Caco-2 (cell line): ENCODE results near the gene C4orf36. TPM values are rescaled to one million over a fixed set of nuclear protein-coding genes. Genes with fewer than 3 reads are reported as not detected.
A peak's percentile ranks its signal among the peaks of the same experiment; 100 is the strongest.

Experiments used
- BruUV-seq: library from RNA; stranded (reverse); fragments of 400-500 nt; replicated peaks from 2 replicates; lab custom pipeline; 2021; lab: Mats Ljungman, UMichigan
- CTCF ChIA-PET: fragments of 300-600 bp; sonication (Branson Sonifier 250); formaldehyde crosslinking; loops from one replicate; lab custom pipeline; 2022; ENCODE audit warnings: antibody characterized with exemption; lab: Charles Lee
- POLR2A ChIA-PET: fragments of 300-600 bp; sonication (Branson Sonifier 250); formaldehyde crosslinking; loops from one replicate; lab custom pipeline; 2022; ENCODE audit warnings: antibody characterized with exemption; lab: Charles Lee
- DNase-seq, 2 experiments: peaks; one replicate each; pipeline versions ENCODE4 v3.0.0 to v3.0.0-alpha.2; 2020 to 2022
- H3K27me3 ChIP-seq: replicated peaks from 2 replicates; pipeline ENCODE4 v1.6.0; 2011; ENCODE audit warnings: low read length; ENCODE audit not compliant: control insufficient read depth, insufficient read depth
- H3K36me3 ChIP-seq: 2 replicates; pipeline ENCODE4 v1.5.1; 2011; ENCODE audit warnings: low read length; ENCODE audit not compliant: control insufficient read depth, insufficient read depth
- H3K4me1 ChIP-seq: fragments of 250-450 bp; sonication (Bioruptor Pico); 2 replicates; pipeline ENCODE4 v1.5.1; 2020; ENCODE audit warnings: mild to moderate bottlenecking
- H3K4me3 ChIP-seq: 2 replicates; pipeline ENCODE4 v1.5.1; 2011; ENCODE audit warnings: low read depth, mild to moderate bottlenecking, control low read depth, low read length
- H3K9me3 ChIP-seq: fragments of 250-450 bp; sonication (Bioruptor Pico); 2 replicates; pipeline ENCODE4 v1.5.1; 2020; ENCODE audit warnings: mild to moderate bottlenecking, moderate library complexity
- H3K27ac Mint-ChIP-seq: one replicate; pipeline ENCODE4 v1.8.0; 2022; ENCODE audit warnings: mixed read lengths; ENCODE audit not compliant: unreplicated experiment
- H3K27me3 Mint-ChIP-seq: one replicate; pipeline ENCODE4 v1.8.0; 2022; ENCODE audit warnings: mixed read lengths; ENCODE audit not compliant: insufficient read depth, unreplicated experiment
- H3K36me3 Mint-ChIP-seq: one replicate; pipeline ENCODE4 v1.8.0; 2022; ENCODE audit warnings: mild to moderate bottlenecking, mixed read lengths; ENCODE audit not compliant: insufficient read depth, unreplicated experiment
- H3K4me1 Mint-ChIP-seq: one replicate; pipeline ENCODE4 v1.8.0; 2022; ENCODE audit warnings: low read depth, mixed read lengths; ENCODE audit not compliant: unreplicated experiment
- H3K4me3 Mint-ChIP-seq: one replicate; pipeline ENCODE4 v1.8.0; 2022; ENCODE audit warnings: mild to moderate bottlenecking, moderate library complexity, mixed read lengths; ENCODE audit not compliant: unreplicated experiment
- H3K9me3 Mint-ChIP-seq: one replicate; pipeline ENCODE4 v1.8.0; 2022; ENCODE audit warnings: mixed read lengths; ENCODE audit not compliant: unreplicated experiment
- CTCF ChIP-seq, 2 experiments: fragments of 200-600 bp in 1 of 2; IDR thresholded peaks; 1 replicate in 1 of 2; 2 replicates in 1 of 2; pipeline versions ENCODE4 v1.5.1 to v1.8.0; 2011 to 2022; ENCODE audit warnings: antibody characterized with exemption in 1 of 2, control low read depth in 1 of 2, inconsistent platforms in 1 of 2, low read depth in 1 of 2, low read length in 1 of 2, mild to moderate bottlenecking in 1 of 2, moderate library complexity in 1 of 2; ENCODE audit not compliant: insufficient read depth in 1 of 2, severe bottlenecking in 1 of 2, unreplicated experiment in 1 of 2
- intact Hi-C: fragments of 100-400 bp; cut with micrococcal nuclease; formaldehyde crosslinking; loops from one replicate; pipeline ENCODE4 v1.10.0; 2022; ENCODE audit not compliant: unreplicated experiment
- total RNA-seq: library from RNA; stranded (reverse); gene quantifications from 2 replicates; pipeline ENCODE4 v1.2.3, GENCODE V29; 2022

The C4orf36 gene
- total RNA-seq, 1 experiment from 2014 or later, result 2.2 TPM

DNA sequence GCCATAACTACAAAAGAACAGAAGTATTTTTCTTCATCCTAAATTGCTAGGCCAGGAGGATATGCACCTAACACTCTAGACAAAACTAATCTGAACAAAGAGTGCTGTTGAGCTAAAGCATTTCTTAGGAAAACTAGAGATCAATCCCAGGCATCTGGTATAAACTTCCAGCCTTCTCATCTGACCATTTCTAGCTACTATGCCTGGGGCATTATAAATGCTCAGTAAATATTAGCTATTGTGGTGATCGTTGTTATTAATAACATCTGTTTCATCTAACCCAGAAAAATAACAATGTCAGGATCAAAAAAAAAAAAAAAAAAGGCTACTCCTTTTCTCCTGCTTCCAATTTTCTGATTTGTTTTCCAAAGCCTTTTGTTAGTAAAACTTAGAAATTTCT lies 35.3 kb downstream of the C4orf36 start:
- Histone ChIP-seq H3K9me3 (no peaks in the 10 kb centered on the region), H3K27me3 (no peaks in the 10 kb centered on the region), H3K36me3 (no peaks in the 10 kb centered on the region), H3K4me3 (no peak overlapping the region), H3K4me1 (peaks cover 10% of the 10 kb centered on the region)
- ChIA-PET CTCF (no interaction called here), POLR2A (no interaction called here)
- H3K4me1 Mint-ChIP-seq, result peaks cover 7% of the 10 kb centered on the region
- H3K27ac Mint-ChIP-seq, result no peak overlapping the region
- no peak for TF ChIP-seq CTCF (IDR thresholded peaks at IDR 0.05; ENCODE audit: insufficient read depth in 1 of 2, low read depth in 1 of 2, low read length in 1 of 2, severe bottlenecking in 1 of 2, unreplicated experiment in 1 of 2)
- no peaks in the 10 kb centered on the region for H3K36me3 Mint-ChIP-seq
- intact Hi-C loops, result loop anchor here (5.0 kb wide), 1 partner anchor 35 kb away; the partner anchor contains the start of gene C4orf36
- no peak for DNase-seq
- H3K9me3 Mint-ChIP-seq, result no peaks in the 10 kb centered on the region
- BruUV-seq, result no TSS peak
- no peaks in the 10 kb centered on the region for H3K27me3 Mint-ChIP-seq
- no peak overlapping the region for H3K4me3 Mint-ChIP-seq

DNA sequence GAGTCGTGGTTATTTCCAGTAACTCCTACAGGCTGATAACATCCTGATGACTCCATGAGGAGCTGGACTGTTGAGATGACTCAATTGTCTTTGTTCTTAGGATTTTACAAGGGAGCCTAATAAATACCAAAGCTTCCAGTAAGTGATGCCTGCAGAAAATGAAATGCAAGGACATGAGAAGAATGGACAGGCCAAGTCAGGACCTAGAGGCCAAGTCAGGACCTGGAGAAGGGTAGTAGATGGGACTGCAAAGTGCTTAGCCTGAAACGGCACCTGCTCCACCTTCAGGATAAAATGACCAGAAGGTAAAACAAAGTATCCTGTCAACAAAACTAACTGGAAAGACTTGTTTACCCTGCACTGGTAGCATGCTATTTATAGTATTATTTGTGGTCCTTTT lies 36.6 kb downstream of the C4orf36 start:
- H3K27me3 ChIP-seq, result no peaks in the 10 kb centered on the region
- Mint-ChIP-seq H3K36me3 (no peaks in the 10 kb centered on the region), H3K4me3 (no peak overlapping the region), H3K27me3 (no peaks in the 10 kb centered on the region), H3K4me1 (peaks cover 7% of the 10 kb centered on the region), H3K27ac (no peak overlapping the region), H3K9me3 (no peaks in the 10 kb centered on the region)
- intact Hi-C loops, result loop anchor here (1.0 to 5.0 kb wide), 2 partner anchors 37 to 357 kb away; partner anchors contain the start of gene C4orf36
- ChIA-PET POLR2A (no interaction called here), CTCF (interaction anchor here (0.7 kb wide), 1 partner anchor 357 kb away, joined by 3 read pairs; no protein-coding TSS in a partner anchor)
- no peaks in the 10 kb centered on the region for H3K9me3 ChIP-seq
- H3K36me3 ChIP-seq, result no peaks in the 10 kb centered on the region
- peak in 1 of 2 experiments; percentile 30 for DNase-seq
- no TSS peak for BruUV-seq
- TF ChIP-seq CTCF (IDR thresholded peaks at IDR 0.05; ENCODE audit: insufficient read depth in 1 of 2, low read depth in 1 of 2, low read length in 1 of 2, severe bottlenecking in 1 of 2, unreplicated experiment in 1 of 2), result no peak
- H3K4me3 ChIP-seq, result no peak overlapping the region
- H3K4me1 ChIP-seq, result peaks cover 10% of the 10 kb centered on the region

DNA sequence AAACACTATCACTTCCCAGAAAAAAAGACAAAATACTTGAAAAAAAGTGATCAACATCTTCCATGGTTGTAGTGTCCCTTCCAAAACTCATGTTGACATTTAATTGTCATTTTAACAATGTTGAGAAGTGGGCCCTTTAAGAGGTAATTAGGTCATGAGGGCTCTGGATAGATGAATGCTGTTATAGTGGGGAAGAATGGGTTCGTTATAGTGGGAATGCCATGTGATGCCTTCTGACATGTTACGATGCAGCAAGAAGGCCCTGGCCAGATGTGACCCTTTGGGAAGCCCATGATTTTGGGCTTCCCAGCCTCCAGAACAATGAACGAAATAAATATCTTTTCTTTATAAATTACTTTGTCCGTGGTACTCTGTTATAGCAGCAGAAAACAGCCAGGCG lies 39.0 kb downstream of the C4orf36 start:
- Mint-ChIP-seq H3K4me3 (no peak overlapping the region), H3K4me1 (peaks cover 7% of the 10 kb centered on the region), H3K27me3 (no peaks in the 10 kb centered on the region), H3K36me3 (no peaks in the 10 kb centered on the region), H3K9me3 (no peaks in the 10 kb centered on the region), H3K27ac (no peak overlapping the region)
- intact Hi-C loops, result no loop called here
- BruUV-seq, result no TSS peak
- CTCF ChIA-PET, result no interaction called here
- no peak for DNase-seq
- H3K4me1 ChIP-seq, result peaks cover 10% of the 10 kb centered on the region
- H3K27me3 ChIP-seq, result no peaks in the 10 kb centered on the region
- TF ChIP-seq CTCF (IDR thresholded peaks at IDR 0.05; ENCODE audit: insufficient read depth in 1 of 2, low read depth in 1 of 2, low read length in 1 of 2, severe bottlenecking in 1 of 2, unreplicated experiment in 1 of 2), result no peak
- H3K4me3 ChIP-seq, result no peak overlapping the region
- no peaks in the 10 kb centered on the region for H3K9me3 ChIP-seq
- no peaks in the 10 kb centered on the region for H3K36me3 ChIP-seq
- POLR2A ChIA-PET, result no interaction called here
